ENCODE measurements around the gene CDH23. TPM values are rescaled to one million over a fixed set of nuclear protein-coding genes. Genes with fewer than 3 reads are reported as not detected.

CDH23 gene
- total RNA-seq, 4 donors from 2014 or later, result 0.72 to 4.1 (median 2.2) TPM

- Histone ChIP-seq H3K4me1 (peaks cover 7% of the 10 kb centered on the region), H3K27ac (no peak overlapping the region), H3K9me3 (no peaks in the 10 kb centered on the region), H3K27me3 (no peaks in the 10 kb centered on the region), H3K36me3 (peaks cover 91% of the 10 kb centered on the region), H3K4me3 (no peak overlapping the region)
- DNase-seq (ENCODE audit: low spot score in 2 of 2), result peak in 1 of 2 donors; percentile 68
- TF ChIP-seq POLR2AphosphoS5 (IDR thresholded peaks at IDR 0.05), result no peak
- WGBS, result 82% methylated on average over 5 of the region's 5 CpGs
These were observed 432.5 kb downstream of the CDH23 start for GRCh38 chr10:71829171-71829570.

GRCh38 chr10:71829896-71830295 is 433.2 kb downstream of the CDH23 start:
- Histone ChIP-seq H3K4me1 (peaks cover 8% of the 10 kb centered on the region), H3K36me3 (peaks cover 85% of the 10 kb centered on the region), H3K4me3 (no peak overlapping the region), H3K27me3 (no peaks in the 10 kb centered on the region), H3K9me3 (no peaks in the 10 kb centered on the region), H3K27ac (no peak overlapping the region)
- DNase-seq (ENCODE audit: low spot score in 2 of 2), result no peak
- 95% methylated on average over 5 of the region's 5 CpGs for WGBS
- no peak for TF ChIP-seq POLR2A (IDR thresholded peaks at IDR 0.05)
- no peak for TF ChIP-seq POLR2AphosphoS5 (IDR thresholded peaks at IDR 0.05)
- TF ChIP-seq CTCF (IDR thresholded peaks at IDR 0.05), result no peak
- TF ChIP-seq EP300 (IDR thresholded peaks at IDR 0.05), result no peak

GRCh38 chr10:71830726-71831125 is 434.0 kb downstream of the CDH23 start:
- TF ChIP-seq POLR2AphosphoS5 (IDR thresholded peaks at IDR 0.05), result no peak
- TF ChIP-seq EP300 (IDR thresholded peaks at IDR 0.05), result no peak
- TF ChIP-seq POLR2A (IDR thresholded peaks at IDR 0.05), result no peak
- no peak for TF ChIP-seq CTCF (IDR thresholded peaks at IDR 0.05)
- Histone ChIP-seq H3K4me3 (no peak overlapping the region), H3K27ac (no peak overlapping the region), H3K36me3 (peaks cover 76% of the 10 kb centered on the region), H3K27me3 (no peaks in the 10 kb centered on the region), H3K4me1 (peaks cover 17% of the 10 kb centered on the region), H3K9me3 (no peaks in the 10 kb centered on the region)
- DNase-seq (ENCODE audit: low spot score in 2 of 2), result no peak
- 65% methylated on average over 4 of the region's 4 CpGs for WGBS

GRCh38 chr10:71831646-71832552 is 435.2 kb downstream of the CDH23 start:
- peaks cover 65% of the 10 kb centered on the region for H3K36me3 ChIP-seq
- no peak overlapping the region for H3K4me3 ChIP-seq
- no peak overlapping the region for H3K27ac ChIP-seq
- peaks cover 29% of the 10 kb centered on the region for H3K4me1 ChIP-seq
- H3K27me3 ChIP-seq, result no peaks in the 10 kb centered on the region
- 82% methylated on average over 19 of the region's 19 CpGs for whole genome bisulfite sequencing
- TF ChIP-seq POLR2A (IDR thresholded peaks at IDR 0.05) (no peak), EP300 (IDR thresholded peaks at IDR 0.05) (no peak), POLR2AphosphoS5 (IDR thresholded peaks at IDR 0.05) (no peak), CTCF (IDR thresholded peaks at IDR 0.05) (no peak)
- peak in 1 of 2 donors; percentile 55 for DNase-seq (ENCODE audit: low spot score in 2 of 2)
- H3K9me3 ChIP-seq, result no peaks in the 10 kb centered on the region

GRCh38 chr10:71832967-71833366 is 436.2 kb downstream of the CDH23 start:
- peaks cover 54% of the 10 kb centered on the region for H3K36me3 ChIP-seq
- H3K4me3 ChIP-seq, result no peak overlapping the region
- no peak overlapping the region for H3K27ac ChIP-seq
- H3K4me1 ChIP-seq, result peaks cover 39% of the 10 kb centered on the region
- no peak for DNase-seq (ENCODE audit: low spot score in 2 of 2)
- no peaks in the 10 kb centered on the region for H3K9me3 ChIP-seq
- WGBS, result 79% methylated on average over 5 of the region's 5 CpGs
- no peaks in the 10 kb centered on the region for H3K27me3 ChIP-seq
- no peak for TF ChIP-seq CTCF (IDR thresholded peaks at IDR 0.05)
- TF ChIP-seq EP300 (IDR thresholded peaks at IDR 0.05), result no peak
- TF ChIP-seq POLR2A (IDR thresholded peaks at IDR 0.05), result no peak
- no peak for TF ChIP-seq POLR2AphosphoS5 (IDR thresholded peaks at IDR 0.05)

All from suprapubic skin (tissue), 4 donors.